ENCODE measurements around the gene PLEKHA6. TPM values are rescaled to one million over a fixed set of nuclear protein-coding genes. Genes with fewer than 3 reads are reported as not detected.

The PLEKHA6 gene
- total and polyA plus RNA-seq, 2 experiments from 2014 or later = 2.8 to 6.2 TPM

- Histone ChIP-seq H3K27me3 (ENCODE audit: insufficient read depth) (no peaks in the 10 kb centered on the region), H3K4me1 (ENCODE audit: insufficient read depth) (no peaks in the 10 kb centered on the region), H3K79me2 (replicated peaks; ENCODE audit: insufficient read depth) (no peaks in the 10 kb centered on the region), H2AFZ (no peak overlapping the region), H4K20me1 (replicated peaks; ENCODE audit: insufficient read depth) (no peaks in the 10 kb centered on the region), H3K9me2 (ENCODE audit: insufficient read depth) (no peaks in the 10 kb centered on the region), H3K27ac (ENCODE audit: low read depth) (no peak overlapping the region), H3K4me3 (no peak overlapping the region), H3K4me2 (no peak overlapping the region), H3F3A (replicated peaks; ENCODE audit: low read depth) (no peaks in the 10 kb centered on the region), H3K36me3 (ENCODE audit: insufficient read depth) (no peaks in the 10 kb centered on the region)
- H3K4me3 Mint-ChIP-seq = no peak overlapping the region
- ATAC-seq (no peak), DNase-seq (ENCODE audit: low spot score) (no peak)
- peaks cover 8% of the 10 kb centered on the region; the same call in 1 of the 3 replicates for H3K4me1 Mint-ChIP-seq
- no peak overlapping the region for H3K27ac Mint-ChIP-seq
- peaks cover 3% of the 10 kb centered on the region for H3K27me3 Mint-ChIP-seq (ENCODE audit: insufficient read depth, low read depth, poor library complexity)
- no peak for TF ChIP-seq ZNF331 (CRISPR knock-in tag; IDR thresholded peaks at IDR 0.05; ENCODE audit: low read depth)
- no peak for TF ChIP-seq REST (IDR thresholded peaks at IDR 0.05; ENCODE audit: unreplicated experiment)
- no peak for TF ChIP-seq POLR2AphosphoS5 (IDR thresholded peaks at IDR 0.05; ENCODE audit: low read depth)
- TF ChIP-seq ZNF462 (CRISPR knock-in tag; IDR thresholded peaks at IDR 0.05) = no peak
- no peak for TF ChIP-seq CTCF (conservative IDR thresholded peaks at IDR 0.05; ENCODE audit: low read depth in 2 of 2)
- no peak for TF ChIP-seq ETS1 (IDR thresholded peaks at IDR 0.05)
- no peak for TF ChIP-seq JUNB (IDR thresholded peaks at IDR 0.05; ENCODE audit: unreplicated experiment)
- TF ChIP-seq CREB1 (CRISPR knock-in tag; IDR thresholded peaks at IDR 0.05; ENCODE audit: low read depth) = no peak
- no peaks in the 10 kb centered on the region for H3K9me3 Mint-ChIP-seq
- H3K36me3 Mint-ChIP-seq (ENCODE audit: low read depth) = peaks cover 3% of the 10 kb centered on the region; the same call in 1 of the 3 replicates
These were observed 139.6 kb downstream of the PLEKHA6 start for GRCh38 chr1:204219971-204220616.

Data from GM23338 (cell line).